Thyroid gland (tissue), 4 donors: ENCODE data around the gene CCS.

Experiments
- POLR2A ChIP-seq, 2 donors: fragments of 450-650 bp; IDR thresholded peaks; one replicate each; pipeline ENCODE4 v1.6.1; 2017; ENCODE audit warnings: antibody characterized with exemption in 2 of 2, mild to moderate bottlenecking in 2 of 2, moderate library complexity in 1 of 2
- TF ChIP-seq, protein P1 (sequence below), 6 experiments: fragments of 200-600 bp in 3 of 6; fragments of 450-650 bp in 3 of 6; sonication (generic) in 3 of 6; IDR thresholded peaks; one replicate each; pipeline ENCODE4 v1.5.1; 2016 to 2019; ENCODE audit warnings: antibody characterized with exemption in 6 of 6, mild to moderate bottlenecking in 2 of 6, inconsistent platforms in 1 of 6, moderate library complexity in 1 of 6

DNA sequence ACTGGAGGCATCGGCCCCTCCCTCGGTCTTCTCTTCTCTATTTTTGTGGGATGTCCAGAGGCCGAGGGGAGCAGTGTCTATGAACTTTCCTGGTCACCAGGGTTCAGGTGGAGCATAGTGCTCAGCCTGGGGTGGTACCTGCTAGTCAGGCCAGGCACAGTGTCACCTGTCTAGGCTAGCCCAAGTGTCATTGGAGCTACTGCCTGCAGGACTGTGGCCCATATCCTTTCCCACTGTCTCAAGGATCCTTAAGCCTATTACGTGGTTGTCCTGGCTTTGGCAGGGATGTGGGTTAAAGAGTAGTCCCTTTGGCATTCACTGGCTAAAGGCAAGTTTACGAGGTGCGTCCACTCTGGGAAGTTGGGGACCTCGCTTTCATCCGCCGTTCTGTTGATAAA lies 32.8 kb downstream of the CCS start:
- TF ChIP-seq, protein P1, sequence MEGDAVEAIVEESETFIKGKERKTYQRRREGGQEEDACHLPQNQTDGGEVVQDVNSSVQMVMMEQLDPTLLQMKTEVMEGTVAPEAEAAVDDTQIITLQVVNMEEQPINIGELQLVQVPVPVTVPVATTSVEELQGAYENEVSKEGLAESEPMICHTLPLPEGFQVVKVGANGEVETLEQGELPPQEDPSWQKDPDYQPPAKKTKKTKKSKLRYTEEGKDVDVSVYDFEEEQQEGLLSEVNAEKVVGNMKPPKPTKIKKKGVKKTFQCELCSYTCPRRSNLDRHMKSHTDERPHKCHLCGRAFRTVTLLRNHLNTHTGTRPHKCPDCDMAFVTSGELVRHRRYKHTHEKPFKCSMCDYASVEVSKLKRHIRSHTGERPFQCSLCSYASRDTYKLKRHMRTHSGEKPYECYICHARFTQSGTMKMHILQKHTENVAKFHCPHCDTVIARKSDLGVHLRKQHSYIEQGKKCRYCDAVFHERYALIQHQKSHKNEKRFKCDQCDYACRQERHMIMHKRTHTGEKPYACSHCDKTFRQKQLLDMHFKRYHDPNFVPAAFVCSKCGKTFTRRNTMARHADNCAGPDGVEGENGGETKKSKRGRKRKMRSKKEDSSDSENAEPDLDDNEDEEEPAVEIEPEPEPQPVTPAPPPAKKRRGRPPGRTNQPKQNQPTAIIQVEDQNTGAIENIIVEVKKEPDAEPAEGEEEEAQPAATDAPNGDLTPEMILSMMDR (IDR thresholded peaks at IDR 0.05) = no peak
- no peak for TF ChIP-seq POLR2A (IDR thresholded peaks at IDR 0.05)
